GM12874 (cell line): ENCODE results near the gene FITM1.

Experiments
- TF ChIP-seq, protein P1 (sequence below): IDR thresholded peaks from 2 replicates; pipeline ENCODE4 v1.5.1; 2011; ENCODE audit warnings: low read depth, mild to moderate bottlenecking, control low read depth, low read length, moderate library complexity; ENCODE audit not compliant: insufficient read depth

FITM1 gene

DNA sequence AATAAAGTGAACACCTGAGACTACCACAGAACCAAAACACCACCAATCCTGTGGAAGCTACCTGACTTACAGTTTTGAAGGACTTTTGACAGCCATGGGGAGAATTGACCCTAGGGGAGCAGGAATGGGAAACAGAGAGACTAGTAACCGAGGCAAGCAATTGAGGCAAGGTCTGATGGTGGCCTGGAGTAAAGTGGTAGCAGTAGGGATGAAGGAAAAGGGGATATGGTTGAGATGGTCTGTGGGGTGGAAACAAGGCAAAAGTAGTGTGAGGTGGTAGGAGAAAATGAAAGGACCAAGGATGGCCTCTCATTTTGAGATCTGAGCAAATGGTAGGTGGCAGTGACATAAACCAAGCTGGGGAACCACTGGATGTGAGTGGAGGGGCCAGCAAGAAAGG, 26.4 kb downstream of the FITM1 start:
- TF ChIP-seq, protein P1, sequence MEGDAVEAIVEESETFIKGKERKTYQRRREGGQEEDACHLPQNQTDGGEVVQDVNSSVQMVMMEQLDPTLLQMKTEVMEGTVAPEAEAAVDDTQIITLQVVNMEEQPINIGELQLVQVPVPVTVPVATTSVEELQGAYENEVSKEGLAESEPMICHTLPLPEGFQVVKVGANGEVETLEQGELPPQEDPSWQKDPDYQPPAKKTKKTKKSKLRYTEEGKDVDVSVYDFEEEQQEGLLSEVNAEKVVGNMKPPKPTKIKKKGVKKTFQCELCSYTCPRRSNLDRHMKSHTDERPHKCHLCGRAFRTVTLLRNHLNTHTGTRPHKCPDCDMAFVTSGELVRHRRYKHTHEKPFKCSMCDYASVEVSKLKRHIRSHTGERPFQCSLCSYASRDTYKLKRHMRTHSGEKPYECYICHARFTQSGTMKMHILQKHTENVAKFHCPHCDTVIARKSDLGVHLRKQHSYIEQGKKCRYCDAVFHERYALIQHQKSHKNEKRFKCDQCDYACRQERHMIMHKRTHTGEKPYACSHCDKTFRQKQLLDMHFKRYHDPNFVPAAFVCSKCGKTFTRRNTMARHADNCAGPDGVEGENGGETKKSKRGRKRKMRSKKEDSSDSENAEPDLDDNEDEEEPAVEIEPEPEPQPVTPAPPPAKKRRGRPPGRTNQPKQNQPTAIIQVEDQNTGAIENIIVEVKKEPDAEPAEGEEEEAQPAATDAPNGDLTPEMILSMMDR, result no peak

DNA sequence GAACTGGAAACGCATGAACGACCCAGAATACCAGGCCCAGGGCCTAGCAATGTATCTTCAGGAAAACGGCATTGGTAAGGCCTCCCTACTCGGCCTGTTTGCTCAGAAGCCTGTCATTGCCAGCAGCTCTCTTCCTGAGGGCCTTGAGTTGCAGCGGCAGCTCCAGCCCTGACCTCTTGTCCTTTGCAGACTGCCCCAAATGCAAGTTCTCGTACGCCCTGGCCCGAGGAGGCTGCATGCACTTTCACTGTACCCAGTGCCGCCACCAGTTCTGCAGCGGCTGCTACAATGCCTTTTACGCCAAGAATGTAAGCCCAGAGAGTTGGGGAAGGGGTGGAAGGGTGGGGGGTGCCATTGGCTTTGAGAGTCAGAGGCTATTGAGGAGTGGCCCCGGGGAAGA, 26.9 kb downstream of the FITM1 start:
- TF ChIP-seq, protein P1, result no peak

DNA sequence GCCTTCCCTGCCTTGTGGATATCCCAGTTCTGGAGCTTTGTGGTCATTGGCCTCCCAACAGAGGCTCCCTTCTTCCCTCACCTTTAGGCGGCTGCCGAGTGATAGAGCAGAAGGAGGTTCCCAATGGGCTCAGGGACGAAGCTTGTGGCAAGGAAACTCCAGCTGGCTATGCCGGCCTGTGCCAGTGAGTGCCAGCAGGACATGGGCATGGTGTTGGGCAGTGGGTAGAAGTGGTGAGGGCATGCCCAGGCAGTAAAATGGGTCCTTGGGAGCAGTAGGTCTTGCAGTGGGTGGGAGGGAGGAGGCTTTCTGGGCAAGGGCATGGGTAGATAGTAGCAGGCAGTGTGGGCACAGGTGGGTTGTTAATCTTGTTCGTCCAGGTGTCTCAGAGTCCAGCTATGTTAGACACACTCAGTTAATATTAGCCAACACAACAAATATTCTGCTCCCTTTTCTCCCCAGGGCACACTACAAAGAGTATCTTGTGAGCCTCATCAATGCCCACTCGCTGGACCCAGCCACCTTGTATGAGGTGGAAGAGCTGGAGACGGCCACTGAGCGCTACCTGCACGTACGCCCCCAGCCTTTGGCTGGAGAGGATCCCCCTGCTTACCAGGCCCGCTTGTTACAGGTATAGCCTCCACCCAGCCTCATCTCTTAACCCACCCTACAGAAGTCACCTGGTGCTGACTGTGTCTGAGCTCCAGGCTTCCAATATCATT, 29.5 kb downstream of the FITM1 start:
- TF ChIP-seq, protein P1, result no peak

DNA sequence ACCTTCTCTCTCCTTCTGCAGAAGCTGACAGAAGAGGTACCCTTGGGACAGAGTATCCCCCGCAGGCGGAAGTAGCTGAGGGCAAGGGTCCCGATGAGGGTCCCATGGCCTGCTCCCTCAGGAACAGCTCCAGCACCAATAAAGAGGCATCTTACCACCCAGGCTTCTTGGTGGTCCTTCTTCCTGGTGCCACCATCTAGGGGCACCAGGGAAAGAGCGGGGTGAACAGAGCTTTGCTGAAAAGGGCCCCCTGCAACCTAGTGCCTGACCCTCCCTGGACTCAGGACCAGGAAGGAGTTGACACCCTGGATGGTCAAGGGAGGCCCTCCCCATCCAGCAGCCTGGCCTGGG, 30.0 kb downstream of the FITM1 start:
- TF ChIP-seq, protein P1, result no peak

DNA sequence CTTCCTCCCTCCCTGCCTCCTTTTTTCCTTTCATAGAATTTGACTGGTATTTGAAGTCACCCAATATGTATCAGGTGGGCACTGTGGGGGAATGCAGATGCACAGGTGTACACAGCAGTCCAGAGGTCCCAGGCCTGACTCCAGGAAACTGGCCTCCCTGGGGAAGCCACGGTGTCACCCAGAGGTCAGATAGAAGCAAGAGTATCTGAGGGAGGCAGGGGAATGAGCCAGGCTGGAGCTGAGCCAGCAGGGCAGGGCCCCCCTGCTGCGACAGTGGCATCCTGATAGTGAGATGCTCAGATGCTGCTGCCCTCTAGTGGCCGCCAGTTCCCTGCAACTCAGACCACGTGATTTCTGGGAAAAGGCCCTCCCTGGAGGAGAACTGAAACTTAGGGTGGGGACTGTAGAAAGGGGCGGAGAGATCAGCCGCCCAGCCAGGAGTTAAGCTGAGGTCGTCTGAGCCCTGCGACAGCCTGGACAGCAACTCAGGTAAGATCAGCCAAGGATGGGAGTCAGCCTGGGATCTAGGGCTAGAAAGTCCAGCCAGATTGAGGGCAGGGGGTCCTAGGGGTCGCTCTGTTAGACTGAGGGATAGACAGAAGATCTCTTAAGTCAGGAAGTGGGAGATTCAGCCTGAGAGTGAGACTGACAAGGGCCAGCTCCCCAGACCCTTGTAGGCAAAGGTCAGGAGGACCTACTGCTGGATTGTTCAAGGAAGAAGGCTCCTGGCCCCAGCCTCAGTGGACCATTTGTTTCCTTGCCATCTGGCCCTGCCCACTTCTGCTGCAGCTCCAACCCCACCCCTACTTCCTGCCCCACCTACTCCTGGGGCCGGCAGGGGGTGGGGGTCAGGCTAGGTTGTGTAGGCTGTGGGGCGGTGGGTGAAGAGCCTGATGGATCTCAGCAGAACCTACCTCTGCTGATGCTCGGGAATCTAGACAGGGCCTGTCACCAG, 30.7 kb downstream of the FITM1 start, which contains the start of gene IRF9:
Gene IRF9, plus strand, starts transcription at position 416 of the 955 bp plus-strand sequence. CDS start 880 bp downstream, outside the sequence.
- TF ChIP-seq, protein P1, result peak; percentile 88

DNA sequence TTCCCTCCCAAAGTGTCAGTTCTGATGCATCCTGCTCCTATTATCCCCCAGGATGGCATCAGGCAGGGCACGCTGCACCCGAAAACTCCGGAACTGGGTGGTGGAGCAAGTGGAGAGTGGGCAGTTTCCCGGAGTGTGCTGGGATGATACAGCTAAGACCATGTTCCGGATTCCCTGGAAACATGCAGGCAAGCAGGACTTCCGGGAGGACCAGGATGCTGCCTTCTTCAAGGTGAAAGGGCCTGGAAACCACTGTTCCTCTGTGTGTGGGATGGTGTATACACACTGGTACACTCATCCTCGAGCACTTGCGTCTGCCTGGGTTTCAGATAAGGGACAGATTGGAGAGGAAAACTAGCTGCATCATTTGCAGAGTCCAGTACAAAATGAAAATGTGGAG, 31.6 kb downstream of the FITM1 start:
- TF ChIP-seq, protein P1, result no peak

DNA sequence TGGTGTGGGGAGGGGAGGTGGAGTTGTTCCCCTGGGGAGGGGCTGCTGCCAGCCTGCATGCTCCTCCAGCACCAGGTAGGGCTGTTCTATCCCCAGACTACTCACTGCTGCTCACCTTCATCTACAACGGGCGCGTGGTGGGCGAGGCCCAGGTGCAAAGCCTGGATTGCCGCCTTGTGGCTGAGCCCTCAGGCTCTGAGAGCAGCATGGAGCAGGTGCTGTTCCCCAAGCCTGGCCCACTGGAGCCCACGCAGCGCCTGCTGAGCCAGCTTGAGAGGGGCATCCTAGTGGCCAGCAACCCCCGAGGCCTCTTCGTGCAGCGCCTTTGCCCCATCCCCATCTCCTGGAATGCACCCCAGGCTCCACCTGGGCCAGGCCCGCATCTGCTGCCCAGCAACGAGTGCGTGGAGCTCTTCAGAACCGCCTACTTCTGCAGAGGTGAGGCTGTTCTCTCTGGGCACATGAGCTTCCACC, 34.1 kb downstream of the FITM1 start:
- TF ChIP-seq, protein P1, result no peak
